Suprapubic skin (tissue), 4 donors: ENCODE measurements around the gene TAGLN2. TPM values are rescaled to one million over a fixed set of nuclear protein-coding genes. Genes with fewer than 3 reads are reported as not detected.
A peak's percentile ranks its signal among the peaks of the same experiment; 100 is the strongest.

Experiments used
- DNase-seq, 2 donors: peaks; one replicate each; pipeline ENCODE4 v3.0.0-alpha.2; 2019; ENCODE audit warnings: low spot score in 2 of 2
- H3K27ac ChIP-seq: fragments of 200-600 bp; sonication (generic); one replicate; pipeline ENCODE4 v1.5.1; 2019
- H3K27me3 ChIP-seq: fragments of 200-600 bp; sonication (generic); one replicate; pipeline ENCODE4 v1.5.1; 2019
- H3K36me3 ChIP-seq: fragments of 200-600 bp; sonication (generic); one replicate; pipeline ENCODE4 v1.5.1; 2019
- H3K4me1 ChIP-seq: fragments of 200-600 bp; sonication (generic); one replicate; pipeline ENCODE4 v1.5.1; 2019
- H3K4me3 ChIP-seq: fragments of 200-600 bp; sonication (generic); one replicate; pipeline ENCODE4 v1.5.1; 2019; ENCODE audit warnings: mild to moderate bottlenecking
- H3K9me3 ChIP-seq: fragments of 200-600 bp; sonication (generic); one replicate; pipeline ENCODE4 v1.5.1; 2019
- CTCF ChIP-seq, 2 donors: fragments of 200-600 bp in 1 of 2; fragments of 450-650 bp in 1 of 2; sonication (generic) in 1 of 2; IDR thresholded peaks; one replicate each; pipeline ENCODE4 v1.5.1; 2016 to 2019; ENCODE audit warnings: antibody characterized with exemption in 2 of 2, mild to moderate bottlenecking in 1 of 2, moderate library complexity in 1 of 2
- EP300 ChIP-seq: sonication (generic); formaldehyde crosslinking; IDR thresholded peaks from one replicate; pipeline ENCODE4 v1.6.1; 2017; ENCODE audit warnings: antibody characterized with exemption
- POLR2A ChIP-seq, 2 donors: fragments of 450-650 bp; IDR thresholded peaks; one replicate each; pipeline ENCODE4 v1.6.1; 2017; ENCODE audit warnings: antibody characterized with exemption in 2 of 2, mild to moderate bottlenecking in 2 of 2, moderate library complexity in 2 of 2
- POLR2AphosphoS5 ChIP-seq, 3 donors: sonication (generic); formaldehyde crosslinking; IDR thresholded peaks; one replicate each; pipeline ENCODE4 v1.6.1; 2017; ENCODE audit warnings: antibody characterized with exemption in 3 of 3
- WGBS: methylation state at CpG from one replicate; pipeline ENCODE4 v1.1.5; 2018; 5-methylcytosine and 5-hydroxymethylcytosine counted together
- total RNA-seq, 4 donors: library from RNA; depleted of rRNA; stranded (reverse); fragments of >200 nt; gene quantifications; one replicate each; pipeline ENCODE4 v1.1.0, GENCODE V29; 2016

The TAGLN2 gene
- total RNA-seq, 4 donors from 2014 or later, result 281 to 427 (median 338) TPM

- Histone ChIP-seq H3K9me3 (no peaks in the 10 kb centered on the region), H3K4me1 (peaks cover 51% of the 10 kb centered on the region), H3K36me3 (peaks cover 2% of the 10 kb centered on the region), H3K27me3 (no peaks in the 10 kb centered on the region), H3K27ac (peak overlapping the region; percentile 94), H3K4me3 (peak overlapping the region; percentile 63)
- TF ChIP-seq POLR2AphosphoS5 (IDR thresholded peaks at IDR 0.05) (no peak), CTCF (IDR thresholded peaks at IDR 0.05) (no peak), EP300 (no peak), POLR2A (IDR thresholded peaks at IDR 0.05) (no peak)
- DNase-seq, result no peak
- 7% methylated on average over 6 of the region's 7 CpGs for WGBS
Observed at GRCh38 chr1:159925719-159926078, 392 bp upstream of the TAGLN2 start.

- WGBS, result 0% methylated on average over 10 of the region's 31 CpGs
- Histone ChIP-seq H3K27me3 (no peaks in the 10 kb centered on the region), H3K9me3 (no peaks in the 10 kb centered on the region), H3K4me1 (peaks cover 61% of the 10 kb centered on the region), H3K36me3 (peaks cover 17% of the 10 kb centered on the region), H3K27ac (peak overlapping the region; percentile 94), H3K4me3 (peak overlapping the region; percentile 63)
- TF ChIP-seq CTCF (IDR thresholded peaks at IDR 0.05), result no peak
- peak; percentile 42 to 78 for TF ChIP-seq POLR2A (IDR thresholded peaks at IDR 0.05)
- peak in 2 of 3 donors; percentile 60 to 89 for TF ChIP-seq POLR2AphosphoS5 (IDR thresholded peaks at IDR 0.05)
- no peak for TF ChIP-seq EP300
- peak; percentile 96 for DNase-seq
Observed at GRCh38 chr1:159924025-159924790, 1.1 kb downstream of the TAGLN2 start.

GRCh38 chr1:159923203-159924024, 1.9 kb downstream of the TAGLN2 start:
- Histone ChIP-seq H3K4me3 (peak overlapping the region; percentile 63), H3K27ac (peak overlapping the region; percentile 94), H3K27me3 (no peaks in the 10 kb centered on the region), H3K4me1 (peaks cover 64% of the 10 kb centered on the region), H3K9me3 (no peaks in the 10 kb centered on the region), H3K36me3 (peaks cover 25% of the 10 kb centered on the region)
- TF ChIP-seq EP300 (no peak), POLR2AphosphoS5 (IDR thresholded peaks at IDR 0.05) (peak; percentile 39 to 80 (median 64)), CTCF (IDR thresholded peaks at IDR 0.05) (no peak), POLR2A (IDR thresholded peaks at IDR 0.05) (peak in 1 of 2 donors; percentile 79)
- DNase-seq, result peak; percentile 95 to 96
- WGBS, result 0% methylated on average over 20 of the region's 20 CpGs

GRCh38 chr1:159922511-159923202, 2.6 kb downstream of the TAGLN2 start:
- H3K27me3 ChIP-seq, result no peaks in the 10 kb centered on the region
- peaks cover 32% of the 10 kb centered on the region for H3K36me3 ChIP-seq
- H3K27ac ChIP-seq, result peak overlapping the region; percentile 94
- WGBS, result 54% methylated on average over 3 of the region's 8 CpGs
- H3K4me1 ChIP-seq, result peaks cover 68% of the 10 kb centered on the region
- no peaks in the 10 kb centered on the region for H3K9me3 ChIP-seq
- TF ChIP-seq POLR2AphosphoS5 (IDR thresholded peaks at IDR 0.05), result no peak
- TF ChIP-seq CTCF (IDR thresholded peaks at IDR 0.05), result no peak
- TF ChIP-seq POLR2A (IDR thresholded peaks at IDR 0.05), result no peak
- TF ChIP-seq EP300, result no peak
- H3K4me3 ChIP-seq, result peak overlapping the region; percentile 63
- DNase-seq, result peak in 1 of 2 donors; percentile 89
